Daoy (cell line): Measurements from ENCODE around the gene KRTAP3-3. TPM values are rescaled to one million over a fixed set of nuclear protein-coding genes. Genes with fewer than 3 reads are reported as not detected.
A peak's percentile ranks its signal among the peaks of the same experiment; 100 is the strongest.

Source experiments
- DNase-seq: peaks from one replicate; pipeline ENCODE4 v3.0.0-alpha.2; 2015; ENCODE audit warnings: low read depth
- total RNA-seq: library from RNA; depleted of rRNA; stranded (reverse); fragments of >200 nt; shearing (Covaris generic); gene quantifications from 2 replicates; pipeline ENCODE4 v1.2.3, GENCODE V29; 2014; rRNA removed

Gene KRTAP3-3
- total RNA-seq, 1 experiment from 2014 or later, result not detected

DNA sequence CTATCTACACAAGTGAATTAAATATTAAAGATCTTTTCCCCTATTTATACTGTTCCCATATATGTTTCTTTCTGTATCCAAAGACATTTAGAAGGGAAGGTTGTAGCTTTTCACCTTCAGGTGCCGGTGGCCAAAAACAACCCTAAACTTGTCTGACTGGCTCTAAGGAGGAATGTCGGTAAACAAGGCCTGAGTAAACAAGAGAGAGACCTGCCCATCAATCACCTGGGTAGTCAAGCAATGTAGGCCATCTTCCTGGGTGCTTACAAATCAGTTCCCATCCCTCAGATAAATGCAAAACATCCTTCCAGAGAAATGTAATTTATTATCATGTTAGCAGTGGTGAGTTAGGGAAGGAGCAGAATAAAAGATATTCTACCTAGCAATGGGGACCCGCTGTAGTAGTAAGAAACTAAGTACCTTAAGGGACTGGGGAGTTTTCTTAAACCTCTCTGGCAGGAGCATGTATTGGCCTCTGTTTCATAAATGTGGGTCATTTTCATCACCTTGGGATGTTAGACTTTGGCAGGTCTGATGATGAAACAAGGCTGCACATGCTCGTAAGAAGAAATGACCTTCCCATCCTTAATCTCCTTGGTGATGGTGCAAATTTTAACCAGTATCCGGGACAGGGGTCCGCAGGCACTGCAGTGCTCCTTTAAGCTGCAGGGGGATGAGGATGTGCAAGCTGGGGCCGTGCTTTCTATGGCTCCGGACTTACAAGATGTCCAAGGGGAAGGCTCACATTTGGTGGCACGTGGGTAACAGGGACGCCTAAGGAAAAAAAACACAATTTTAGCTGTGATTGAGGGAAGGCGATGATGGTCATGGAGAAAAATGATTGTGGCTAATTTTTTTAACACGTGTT lies 35.6 kb downstream of the KRTAP3-3 start:
- DNase-seq, result no peak

DNA sequence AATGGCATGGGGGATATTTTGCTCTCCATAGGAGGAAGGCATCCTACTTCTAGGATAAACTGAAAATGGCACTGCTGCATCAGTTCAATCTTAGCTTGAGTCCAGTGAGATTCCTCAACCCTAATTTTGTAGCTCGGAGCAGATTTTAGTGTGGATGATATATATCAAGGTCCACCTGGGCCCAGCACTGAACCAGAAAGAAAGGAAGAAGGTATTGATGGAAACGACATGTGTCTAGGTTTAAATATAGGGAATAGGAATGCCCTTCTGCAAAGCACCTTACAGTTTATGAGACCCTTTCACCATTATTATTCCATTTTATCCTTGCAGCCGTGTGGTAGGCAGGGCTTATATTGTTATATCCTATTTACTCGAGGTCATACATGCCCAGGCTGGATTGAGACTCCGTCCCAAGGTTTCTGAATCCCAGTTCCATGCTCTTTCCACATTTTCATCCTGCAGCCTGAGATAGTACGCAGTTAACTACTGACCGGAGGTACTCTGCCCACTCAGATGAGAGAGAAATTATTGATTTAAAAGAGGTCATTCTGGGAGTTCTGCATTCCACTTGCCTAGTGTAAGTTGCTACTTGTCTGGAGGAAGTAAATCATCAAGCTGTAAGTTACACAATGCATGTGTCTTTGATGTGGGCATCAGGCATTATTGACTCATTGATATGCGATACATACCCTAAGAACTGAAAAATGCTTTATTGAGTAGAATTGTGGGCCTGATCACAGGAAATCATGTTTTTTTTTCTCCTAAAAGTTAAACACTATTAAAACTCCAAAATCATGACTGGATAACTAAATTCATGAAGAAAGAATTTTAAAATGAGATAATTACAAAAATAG lies 37.3 kb downstream of the KRTAP3-3 start:
- peak; percentile 82 for DNase-seq

DNA sequence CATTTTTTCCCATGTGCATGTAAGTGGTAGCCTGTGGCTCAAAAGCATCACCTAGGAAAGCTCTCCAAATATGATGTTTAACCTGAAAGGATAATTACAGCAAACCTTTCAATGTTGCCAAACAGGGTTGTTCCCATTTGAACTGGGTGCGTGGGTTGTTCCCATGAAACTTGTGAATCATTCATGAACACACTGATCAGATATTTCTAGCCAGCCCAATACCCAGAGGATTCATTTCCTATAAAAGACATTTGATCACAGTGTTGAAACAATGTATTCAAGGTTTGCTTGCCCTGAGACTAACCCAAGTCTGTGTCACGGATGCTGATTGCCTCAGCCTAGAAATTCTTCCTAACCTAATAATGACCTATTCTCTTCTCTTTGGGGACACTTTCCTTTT lies 40.1 kb downstream of the KRTAP3-3 start:
- peak; percentile 54 for DNase-seq

DNA sequence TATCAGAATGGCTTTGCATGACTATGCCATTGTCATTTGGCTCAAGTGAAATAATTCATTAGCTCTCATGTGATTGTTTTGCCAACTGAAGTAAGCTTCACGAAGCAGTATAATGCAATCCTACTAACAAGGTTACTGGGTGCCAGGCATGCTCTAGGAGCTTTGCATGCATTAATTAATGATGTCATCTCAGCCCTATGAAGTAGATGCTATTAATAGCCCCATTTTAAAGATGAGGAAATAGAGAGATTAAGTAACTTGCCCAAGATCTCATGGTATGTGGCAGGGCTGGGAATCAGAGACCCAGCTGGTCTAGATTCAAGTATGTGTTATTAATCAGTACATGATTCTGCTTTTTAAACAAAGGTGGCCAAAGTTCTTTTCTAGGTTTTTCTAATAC lies 41.3 kb downstream of the KRTAP3-3 start:
- DNase-seq, result no peak

DNA sequence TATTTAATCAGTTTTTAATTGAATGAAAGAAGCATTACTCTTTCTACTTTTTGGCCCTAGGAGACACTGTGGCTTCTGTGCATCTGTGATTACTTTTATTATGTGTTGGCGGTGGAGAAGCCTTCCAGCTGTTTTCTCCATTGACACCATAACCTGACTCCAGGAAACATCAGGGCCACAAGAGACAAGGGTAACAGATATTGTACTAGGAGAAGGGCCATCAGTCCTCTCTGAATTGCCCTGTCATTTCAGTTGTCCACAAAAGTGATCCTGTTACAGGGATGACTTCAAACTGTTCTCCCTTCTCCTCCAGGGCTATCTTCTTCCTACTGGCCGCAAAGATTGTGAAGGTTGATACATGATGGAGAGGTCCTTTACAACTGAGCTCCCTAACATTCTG lies 41.8 kb downstream of the KRTAP3-3 start:
- no peak for DNase-seq

DNA sequence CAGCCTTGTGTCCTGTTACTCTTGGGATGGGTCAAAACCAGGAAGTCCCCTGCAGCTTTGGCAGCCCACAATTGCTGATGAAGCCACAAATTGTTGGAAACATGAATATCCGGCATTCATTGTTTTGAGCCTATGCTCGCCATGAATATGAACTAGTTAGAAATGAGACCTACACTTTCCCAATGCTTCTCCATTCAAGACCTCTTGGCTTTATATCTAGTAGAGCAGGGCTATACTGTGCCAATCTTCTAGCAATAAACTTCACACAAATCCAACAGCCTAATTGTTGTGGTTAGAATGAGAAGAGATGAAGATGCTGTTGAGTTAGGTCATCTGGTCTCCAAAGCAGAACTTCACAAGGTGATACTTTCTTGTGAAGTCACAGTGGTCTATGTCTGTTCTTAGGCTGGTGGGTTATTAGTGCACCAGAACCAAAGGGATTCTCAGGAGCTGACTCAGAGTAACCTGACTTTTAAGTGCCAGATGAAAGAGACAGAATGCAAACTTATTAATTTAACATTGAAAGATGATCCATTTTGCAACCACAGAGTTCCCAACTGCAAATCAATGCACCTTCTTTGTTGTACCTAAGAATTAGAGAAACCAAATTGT lies 42.8 kb downstream of the KRTAP3-3 start:
- no peak for DNase-seq

DNA sequence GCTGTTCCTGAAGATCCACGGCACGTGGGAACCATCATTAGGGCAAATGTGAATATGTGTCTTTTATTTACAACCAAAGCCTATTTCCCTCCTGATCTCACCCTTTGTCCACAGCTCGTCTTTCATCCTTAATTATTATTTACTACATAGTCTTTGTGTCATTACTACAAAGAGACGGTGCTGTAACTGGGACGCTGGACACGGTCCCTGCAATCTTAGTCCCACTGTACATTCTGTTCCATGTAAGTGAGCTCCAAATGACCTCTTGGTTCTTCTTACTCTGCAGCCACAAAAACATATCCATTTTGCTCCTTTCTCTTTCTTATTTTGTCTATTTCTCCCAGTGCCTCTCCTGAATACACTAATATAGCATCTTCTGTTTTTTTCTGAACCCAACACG lies 43.8 kb downstream of the KRTAP3-3 start:
- DNase-seq, result no peak

DNA sequence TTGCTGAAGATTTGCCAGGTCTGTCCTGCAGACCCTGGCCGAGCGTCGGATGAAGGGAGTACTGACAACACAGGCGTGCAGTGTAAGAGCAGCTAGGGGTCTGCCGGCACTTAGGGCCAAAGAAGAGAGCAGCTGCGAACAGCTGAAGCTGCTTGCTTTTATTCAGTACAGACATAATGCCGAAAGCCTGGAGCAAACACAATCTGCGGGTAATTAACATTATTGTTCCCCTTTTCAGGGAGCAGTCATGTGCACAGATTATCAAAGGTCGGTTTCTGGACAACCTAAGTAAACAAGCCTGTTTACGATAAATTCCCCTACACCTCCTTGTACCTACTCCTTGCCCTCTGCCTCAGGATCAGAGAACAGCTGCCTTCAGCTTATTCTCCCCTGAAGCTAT lies 44.5 kb downstream of the KRTAP3-3 start:
- no peak for DNase-seq

DNA sequence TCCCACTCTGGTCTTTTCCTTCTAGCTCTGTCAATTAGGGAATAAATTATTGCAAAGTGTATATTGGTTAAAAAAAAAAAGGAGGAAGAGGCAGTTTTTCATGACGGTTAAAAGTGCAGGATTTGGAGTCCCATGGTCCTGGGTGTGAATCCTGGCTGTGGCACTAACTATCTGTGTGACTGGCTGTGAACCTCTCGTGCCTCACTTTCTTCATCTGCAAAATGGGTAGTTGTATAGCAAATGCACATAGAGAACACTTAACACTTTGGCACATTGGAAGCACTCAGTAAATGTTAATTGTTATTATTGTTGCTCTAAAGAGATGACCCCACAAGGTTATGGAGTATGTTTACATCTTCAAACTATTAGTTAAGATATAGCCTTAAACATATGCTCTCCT lies 46.0 kb downstream of the KRTAP3-3 start:
- DNase-seq, result no peak

DNA sequence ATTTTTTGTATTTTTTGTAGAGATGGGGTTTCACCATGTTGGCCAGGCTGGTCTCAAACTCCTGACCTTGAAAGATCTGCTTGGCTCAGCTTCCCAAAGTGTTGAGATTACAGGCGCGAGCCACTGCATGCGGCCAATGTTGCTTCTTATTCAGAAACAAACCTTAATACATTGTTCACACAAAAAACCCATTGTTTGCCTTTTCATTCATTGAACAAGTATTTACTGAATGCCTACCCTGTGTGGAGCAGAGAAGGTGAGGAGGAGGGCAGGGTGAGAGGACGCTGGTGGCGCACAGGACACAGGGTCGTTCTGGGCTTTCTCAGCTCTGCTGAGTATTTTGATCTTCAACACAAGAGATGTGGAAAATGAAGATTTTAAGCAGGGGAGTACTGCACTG lies 48.5 kb downstream of the KRTAP3-3 start:
- DNase-seq, result no peak

DNA sequence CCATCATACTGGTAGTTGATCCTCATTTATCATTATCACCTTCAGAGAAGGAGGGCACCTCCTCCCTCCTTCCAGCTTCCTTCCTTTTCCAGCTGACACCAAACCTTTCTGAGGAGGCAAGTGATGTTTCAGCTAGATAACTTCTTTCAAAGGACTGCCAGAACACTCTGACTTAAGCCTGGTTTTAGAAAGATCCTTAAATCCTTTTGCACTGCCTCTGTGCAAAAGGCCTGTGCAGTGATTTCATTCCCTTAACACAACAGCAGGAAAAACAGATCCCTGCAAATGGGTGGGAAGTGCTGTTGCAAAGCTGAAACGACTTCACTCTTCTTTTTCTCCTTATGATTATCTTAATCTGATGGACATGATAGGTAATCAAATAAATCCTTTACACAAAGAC lies 49.4 kb downstream of the KRTAP3-3 start:
- DNase-seq, result no peak

Other genes starting within 250 kb of the KRTAP3-3 start
- gene KRT25, start 238.8 kb downstream of the KRTAP3-3 start, total RNA-seq, result not detected in 2 replicates
- gene KRT26, start 222.0 kb downstream of the KRTAP3-3 start, total RNA-seq, result not detected in 2 replicates
- not detected in 2 replicates for gene KRT27, start 211.6 kb downstream of the KRTAP3-3 start, total RNA-seq
- not detected in 2 replicates for gene KRT28, start 194.2 kb downstream of the KRTAP3-3 start, total RNA-seq
- 54.7 and 56.8 TPM in 2 replicates for gene KRT10, start 171.6 kb downstream of the KRTAP3-3 start, total RNA-seq
- not detected in 2 replicates for gene KRT12, start 126.9 kb downstream of the KRTAP3-3 start, total RNA-seq
- gene KRT20, start 108.9 kb downstream of the KRTAP3-3 start, total RNA-seq, result not detected in 2 replicates
- not detected in 2 replicates for gene KRT23, start 56.5 kb downstream of the KRTAP3-3 start, total RNA-seq
- not detected in 2 replicates for gene KRT39, start 27.2 kb downstream of the KRTAP3-3 start, total RNA-seq
- not detected in 2 replicates for gene KRT40, start 9.8 kb downstream of the KRTAP3-3 start, total RNA-seq
- not detected in 2 replicates for gene KRTAP3-2, start 5.7 kb upstream of the KRTAP3-3 start, total RNA-seq
- not detected in 2 replicates for gene KRTAP3-1, start 15.0 kb upstream of the KRTAP3-3 start, total RNA-seq
- gene KRTAP1-5, start 33.0 kb upstream of the KRTAP3-3 start, total RNA-seq, result not detected in 2 replicates
- not detected in 2 replicates for gene KRTAP1-4, start 36.0 kb upstream of the KRTAP3-3 start, total RNA-seq
- gene KRTAP1-3, start 40.7 kb upstream of the KRTAP3-3 start, total RNA-seq, result not detected in 2 replicates
- gene KRTAP1-1, start 47.3 kb upstream of the KRTAP3-3 start, total RNA-seq, result 1.5 TPM in 1 of 2 replicates, not detected in the other
- not detected in 2 replicates for gene KRTAP2-1, start 53.2 kb upstream of the KRTAP3-3 start, total RNA-seq
- not detected in 2 replicates for gene KRTAP2-2, start 61.1 kb upstream of the KRTAP3-3 start, total RNA-seq
- not detected in 2 replicates for gene KRTAP2-3, start 66.0 kb upstream of the KRTAP3-3 start, total RNA-seq
- not detected in 2 replicates for gene KRTAP2-4, start 71.7 kb upstream of the KRTAP3-3 start, total RNA-seq
- gene KRTAP4-7, start 90.0 kb upstream of the KRTAP3-3 start, total RNA-seq, result not detected in 2 replicates
- gene KRTAP4-8, start 104.0 kb upstream of the KRTAP3-3 start, total RNA-seq, result not detected in 2 replicates
- not detected in 2 replicates for gene KRTAP4-16, start 108.0 kb upstream of the KRTAP3-3 start, total RNA-seq
- not detected in 2 replicates for gene KRTAP4-9, start 111.2 kb upstream of the KRTAP3-3 start, total RNA-seq
- not detected in 2 replicates for gene KRTAP4-11, start 124.2 kb upstream of the KRTAP3-3 start, total RNA-seq
- gene KRTAP4-12, start 130.0 kb upstream of the KRTAP3-3 start, total RNA-seq, result not detected in 2 replicates
- not detected in 2 replicates for gene KRTAP4-6, start 146.4 kb upstream of the KRTAP3-3 start, total RNA-seq
- not detected in 2 replicates for gene KRTAP4-5, start 155.7 kb upstream of the KRTAP3-3 start, total RNA-seq
- not detected in 2 replicates for gene KRTAP4-4, start 166.6 kb upstream of the KRTAP3-3 start, total RNA-seq
- not detected in 2 replicates for gene KRTAP4-3, start 174.1 kb upstream of the KRTAP3-3 start, total RNA-seq
- gene KRTAP4-2, start 184.1 kb upstream of the KRTAP3-3 start, total RNA-seq, result not detected in 2 replicates
- gene KRTAP4-1, start 190.7 kb upstream of the KRTAP3-3 start, total RNA-seq, result not detected in 2 replicates
- not detected in 2 replicates for gene KRTAP9-1, start 195.7 kb upstream of the KRTAP3-3 start, total RNA-seq
- gene KRTAP9-2, start 232.5 kb upstream of the KRTAP3-3 start, total RNA-seq, result not detected in 2 replicates
- gene KRTAP9-3, start 238.3 kb upstream of the KRTAP3-3 start, total RNA-seq, result not detected in 2 replicates
- gene KRTAP9-8, start 243.8 kb upstream of the KRTAP3-3 start, total RNA-seq, result not detected in 2 replicates